OCI-M2 (cell line): ENCODE data around the gene ADM.
"Not testable (repeated sequence)": the region's sequence is repeated elsewhere in the genome, so short reads cannot be mapped to it uniquely, and the experiment has no call there.

Source experiments
- DNase-seq: peaks from one replicate; lab custom pipeline; 2025; ENCODE audit not compliant: unreplicated experiment; lab: John Stamatoyannopoulos, UW

The ADM gene, protein sequence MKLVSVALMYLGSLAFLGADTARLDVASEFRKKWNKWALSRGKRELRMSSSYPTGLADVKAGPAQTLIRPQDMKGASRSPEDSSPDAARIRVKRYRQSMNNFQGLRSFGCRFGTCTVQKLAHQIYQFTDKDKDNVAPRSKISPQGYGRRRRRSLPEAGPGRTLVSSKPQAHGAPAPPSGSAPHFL

GRCh38 chr11:10304495-10305261 is at the start of gene ADM:
Gene ADM, plus strand, starts transcription at chr11:10305073. Its CDS starts 628 bp downstream, at chr11:10305701.
- no peak for DNase-seq

- no peak for DNase-seq
Observed at GRCh38 chr11:10255388-10256125, 49.3 kb upstream of the ADM start.

DNA sequence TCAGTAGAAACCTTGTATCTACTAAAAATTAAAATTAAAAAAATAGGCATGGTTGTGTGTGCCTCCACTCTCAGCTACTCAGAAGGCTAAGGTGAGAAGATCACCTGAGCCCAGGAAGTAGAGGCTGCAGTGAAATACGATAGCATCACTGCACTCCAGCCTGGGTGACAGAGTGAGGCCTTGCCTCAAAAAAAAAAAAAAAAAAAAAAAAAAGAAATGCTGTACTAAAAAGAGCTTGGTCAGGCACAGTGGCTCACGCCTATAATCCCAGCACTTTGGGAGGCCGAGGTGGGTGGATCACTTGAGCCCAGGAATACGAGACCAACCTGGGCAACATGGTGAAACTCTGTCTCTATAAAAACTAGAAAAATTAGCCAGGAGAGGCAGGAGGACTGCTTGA is 47.4 kb upstream of the ADM start:
- DNase-seq, result no peak

- no peak for DNase-seq
Observed at GRCh38 chr11:10261821-10262220, 43.1 kb upstream of the ADM start.

GRCh38 chr11:10263929-10264328 is 40.9 kb upstream of the ADM start:
- no peak for DNase-seq

GRCh38 chr11:10264716-10265115 is 40.2 kb upstream of the ADM start:
- DNase-seq, result not testable (repeated sequence)

DNA sequence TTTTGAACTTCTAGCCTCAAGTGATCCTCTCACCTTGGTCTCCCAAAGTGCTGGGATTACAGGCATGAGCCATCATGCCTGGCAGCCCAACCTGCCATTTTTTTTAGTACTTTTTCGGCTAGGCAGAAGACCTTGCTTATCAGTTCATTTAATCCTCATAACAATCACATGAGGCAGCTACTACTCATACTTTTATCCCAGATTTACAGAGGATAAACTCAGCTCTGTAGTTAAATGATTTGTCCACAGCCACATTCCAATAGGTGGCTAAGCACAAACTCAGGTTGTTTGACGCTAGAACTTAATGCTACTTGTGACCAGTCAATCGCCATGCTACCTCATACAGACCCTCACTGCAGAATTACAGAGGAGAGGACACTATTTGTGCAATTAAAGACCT is 38.9 kb upstream of the ADM start:
- no peak for DNase-seq

GRCh38 chr11:10267821-10268220 is 37.1 kb upstream of the ADM start:
- DNase-seq, result no peak

GRCh38 chr11:10268746-10269488 is 36.0 kb upstream of the ADM start:
- DNase-seq, result no peak

- DNase-seq, result no peak
Observed at GRCh38 chr11:10272132-10272531, 32.7 kb upstream of the ADM start.

GRCh38 chr11:10273738-10274137 is 31.1 kb upstream of the ADM start:
- DNase-seq, result no peak

DNA sequence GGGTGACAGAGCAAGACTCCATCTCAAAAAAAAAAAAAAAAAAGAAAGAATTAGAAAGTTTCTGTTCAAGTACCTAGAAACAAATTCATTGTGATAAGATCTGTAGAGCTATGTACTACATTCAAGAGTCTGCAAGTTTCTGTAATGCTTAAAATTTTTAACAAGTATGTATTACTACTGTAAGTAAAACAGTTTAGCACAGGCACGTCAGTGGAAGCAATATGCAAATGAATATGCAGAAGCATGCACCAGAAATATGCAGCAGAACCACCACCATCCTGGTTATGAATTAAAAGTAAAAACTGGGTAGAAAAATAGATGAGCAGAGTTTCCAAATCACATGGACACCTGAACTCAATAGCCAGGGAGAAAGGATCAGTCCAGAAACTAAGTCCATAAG is 30.1 kb upstream of the ADM start:
- DNase-seq, result no peak

GRCh38 chr11:10275714-10276113 is 29.2 kb upstream of the ADM start:
- no peak for DNase-seq

GRCh38 chr11:10282117-10282516 is 22.8 kb upstream of the ADM start:
- no peak for DNase-seq

GRCh38 chr11:10283991-10284390 is 20.9 kb upstream of the ADM start:
- no peak for DNase-seq

DNA sequence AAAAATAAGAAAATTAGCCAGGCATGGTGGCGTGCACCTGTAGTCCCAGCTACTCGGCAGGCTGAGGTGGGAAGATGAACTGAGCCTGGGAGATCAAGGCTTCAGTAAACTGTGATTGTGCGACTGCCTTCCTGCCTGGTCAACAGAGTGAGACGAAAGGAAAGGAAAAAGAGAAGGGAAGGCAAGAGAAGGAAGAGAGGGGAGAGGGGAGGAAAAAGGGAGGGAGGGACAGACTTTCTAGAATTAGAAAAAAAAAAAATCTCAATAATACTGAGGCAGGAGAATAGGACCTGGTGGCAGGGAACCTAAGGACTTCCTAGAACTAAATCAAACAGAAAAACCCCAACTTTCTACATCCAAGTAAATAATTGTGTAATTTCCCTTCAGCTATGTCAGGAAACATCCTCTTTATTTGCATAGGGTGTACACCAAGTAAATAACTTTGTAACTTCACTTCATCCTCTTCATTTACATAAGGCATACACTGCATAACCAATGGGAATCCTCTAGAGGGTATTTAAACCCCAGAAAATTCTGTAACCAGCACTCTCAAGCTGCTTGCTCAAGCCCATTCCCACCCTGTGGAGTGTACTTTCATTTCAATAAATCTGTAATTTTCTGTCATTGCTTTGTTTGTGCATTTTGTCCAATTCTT is 19.6 kb upstream of the ADM start:
- DNase-seq, result no peak

DNA sequence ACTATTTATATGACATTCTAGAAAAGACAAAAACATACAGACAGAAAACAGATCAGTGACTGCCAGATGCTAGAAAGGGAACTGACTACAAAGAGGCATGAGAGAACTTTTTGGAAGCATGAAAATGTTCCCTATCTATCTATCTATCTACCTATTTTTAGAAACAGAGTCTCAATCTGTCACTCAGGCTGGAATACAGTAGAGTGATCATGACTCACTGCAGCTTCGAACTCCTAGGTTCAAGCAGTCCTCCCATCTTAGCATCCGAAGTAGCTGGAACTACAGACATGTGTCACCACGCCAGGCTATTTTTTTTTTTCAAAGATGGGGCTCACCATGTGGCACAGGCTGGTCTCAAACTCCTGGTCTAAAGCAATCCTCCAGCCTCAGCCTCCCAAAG is 17.7 kb upstream of the ADM start:
- no peak for DNase-seq

DNA sequence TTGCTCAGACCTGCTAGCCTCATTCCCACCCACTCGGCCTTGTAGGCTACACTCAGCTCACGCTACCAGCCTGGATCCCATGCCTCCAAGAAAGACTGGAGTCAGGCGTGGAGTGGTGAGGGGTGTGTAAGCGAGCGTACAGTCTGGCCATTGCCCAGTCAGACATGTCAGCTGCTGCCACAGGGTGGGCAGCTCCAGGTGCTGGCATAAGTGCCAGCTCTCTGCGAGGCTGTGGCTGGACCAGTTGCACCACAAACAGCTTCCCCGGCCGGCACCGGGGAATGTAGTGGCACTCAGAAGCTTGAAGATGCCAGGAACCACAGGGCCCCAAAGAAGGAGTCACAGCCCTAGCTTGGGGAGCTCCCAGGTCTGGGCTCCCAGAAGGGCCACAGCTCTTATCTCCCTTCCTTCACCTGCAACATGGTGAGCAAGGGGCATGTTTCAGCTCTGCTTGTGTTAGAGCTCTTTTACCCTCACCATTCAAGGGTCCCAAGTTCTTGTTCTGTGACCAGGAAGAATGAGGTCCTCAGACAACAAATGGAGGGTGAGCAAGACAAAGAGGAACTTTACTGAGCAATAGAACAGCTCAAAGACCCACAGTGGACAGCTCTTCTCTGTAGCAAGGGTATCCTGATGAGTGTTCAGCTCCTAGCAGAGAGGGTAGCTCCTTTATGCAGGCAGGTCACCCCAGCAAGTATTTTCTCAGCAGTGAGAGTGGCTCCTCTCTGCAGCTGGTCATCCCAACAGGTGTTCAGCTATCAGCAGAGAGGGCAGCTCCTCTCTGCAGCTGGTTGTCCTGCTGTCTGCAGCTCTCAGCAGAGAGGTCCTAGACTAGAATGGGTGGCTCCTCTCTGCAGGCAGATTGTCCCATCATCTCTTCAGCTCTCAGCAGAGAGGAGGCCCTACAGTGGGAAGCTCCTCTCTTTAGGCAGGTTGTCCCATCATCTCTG is 16.8 kb upstream of the ADM start:
- no peak for DNase-seq

GRCh38 chr11:10288881-10289764 is 15.8 kb upstream of the ADM start:
- no peak for DNase-seq
